ENCODE data around the gene ATP5PO. TPM values are rescaled to one million over a fixed set of nuclear protein-coding genes. Genes with fewer than 3 reads are reported as not detected.
"Not testable (repeated sequence)": the region's sequence is repeated elsewhere in the genome, so short reads cannot be mapped to it uniquely, and the experiment has no call there.

ATP5PO gene
- total and polyA plus RNA-seq, 2 donors (not counting 1 experiment from before 2014, with no cell fraction given), result 154 to 259 TPM

DNA sequence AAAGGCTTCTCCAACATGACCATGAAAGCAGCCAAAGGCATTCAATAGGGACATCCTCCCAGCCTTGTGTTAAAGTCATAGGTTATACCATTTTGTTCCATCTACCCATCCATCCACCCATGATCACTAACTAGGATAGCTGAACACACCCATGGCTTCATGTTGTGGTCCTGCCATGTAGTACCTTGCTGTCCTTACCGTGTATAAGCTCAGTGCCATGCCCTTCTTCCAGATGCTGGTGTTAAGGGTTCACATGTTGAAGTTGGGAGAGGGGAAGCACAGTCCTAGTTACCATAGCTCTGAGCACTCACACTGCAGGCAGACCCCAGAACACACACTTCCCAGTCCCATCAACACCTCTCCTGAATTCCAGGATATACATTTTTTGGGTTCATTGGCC is 51.5 kb downstream of the ATP5PO start:
- DNase-seq (ENCODE audit: low read depth in 2 of 2), result no peak
- H3K4me1 ChIP-seq (ENCODE audit: control insufficient read depth, extremely low read depth, insufficient read depth, low read length), result no peaks in the 10 kb centered on the region
- no peaks in the 10 kb centered on the region for H3K79me2 ChIP-seq (ENCODE audit: control insufficient read depth, insufficient read depth, low read length)
- no peaks in the 10 kb centered on the region for H4K20me1 ChIP-seq (ENCODE audit: control insufficient read depth, extremely low read depth, insufficient read depth, low read length)
- no peak overlapping the region for H3K4me2 ChIP-seq (ENCODE audit: extremely low read depth, insufficient read depth, low read length)
- H3K9me3 ChIP-seq (ENCODE audit: control insufficient read depth, insufficient read depth, low read depth, low read length), result no peaks in the 10 kb centered on the region
- no peaks in the 10 kb centered on the region for H3K36me3 ChIP-seq (ENCODE audit: control insufficient read depth, insufficient read depth, low read length)
- no peak for TF ChIP-seq CTCF (conservative IDR thresholded peaks at IDR 0.05 in 1 of 2, IDR thresholded peaks at IDR 0.05 in 1 of 2; ENCODE audit: low read depth in 1 of 2, low read length in 2 of 2)
- TF ChIP-seq EZH2 (IDR thresholded peaks at IDR 0.05; ENCODE audit: low read length, missing control alignments), result no peak
- H3K9ac ChIP-seq (ENCODE audit: insufficient read depth, low read length), result no peak overlapping the region
- H3K27me3 ChIP-seq (ENCODE audit: control insufficient read depth, insufficient read depth, low read length), result peaks cover 6% of the 10 kb centered on the region
- no peak overlapping the region for H3K4me3 ChIP-seq (replicated peaks in 1 of 4; ENCODE audit: control extremely low read depth in 1 of 4, insufficient read depth in 1 of 4, low read depth in 3 of 4, low read length in 4 of 4)
- H2AFZ ChIP-seq (ENCODE audit: low read length), result no peak overlapping the region
- H3K27ac ChIP-seq (ENCODE audit: insufficient read depth, low read length), result no peak overlapping the region

DNA sequence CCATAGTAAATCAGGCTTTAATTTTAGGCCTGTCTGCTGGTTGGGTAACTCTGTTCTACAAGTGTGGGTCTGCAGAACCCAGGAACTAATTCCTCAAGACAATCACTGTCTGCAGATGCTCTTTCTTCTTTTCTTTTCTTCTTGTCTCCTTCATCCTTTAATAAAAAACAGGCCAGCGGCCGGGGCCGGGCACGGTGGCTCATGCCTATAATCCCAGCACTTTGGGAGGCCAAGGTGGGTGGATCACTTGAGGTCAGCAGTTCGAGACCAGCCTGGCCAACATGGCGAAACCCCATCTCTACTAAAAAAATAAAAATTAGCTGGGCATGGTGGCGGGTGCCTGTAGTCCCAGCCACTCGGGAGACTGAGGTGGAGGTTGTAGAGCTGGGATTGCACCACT is 52.4 kb downstream of the ATP5PO start:
- not testable (repeated sequence) for H3K4me3 ChIP-seq (replicated peaks in 1 of 4; ENCODE audit: control extremely low read depth in 1 of 4, insufficient read depth in 1 of 4, low read depth in 3 of 4, low read length in 4 of 4)

DNA sequence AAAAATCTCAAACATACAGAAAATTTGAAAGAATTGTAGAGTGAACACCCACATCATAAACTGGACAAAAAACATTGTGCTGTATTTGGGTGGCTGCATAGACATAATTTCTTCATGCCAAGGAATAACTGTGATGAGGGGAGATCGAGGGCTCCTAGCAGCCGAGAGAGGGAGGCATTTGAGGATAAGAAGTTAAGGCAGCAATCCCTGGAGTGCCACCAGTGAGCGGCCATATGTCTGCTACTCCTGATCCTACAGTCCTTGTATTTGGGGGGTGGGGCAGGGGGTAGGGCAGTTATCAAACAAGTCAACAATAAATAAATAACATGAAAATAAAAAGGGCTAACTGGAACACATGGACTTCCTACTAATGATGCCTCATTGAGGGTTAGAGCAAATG is 54.5 kb downstream of the ATP5PO start:
- H3K27ac ChIP-seq (ENCODE audit: insufficient read depth, low read length), result no peak overlapping the region
- no peak overlapping the region for H3K4me3 ChIP-seq (replicated peaks in 1 of 4; ENCODE audit: control extremely low read depth in 1 of 4, insufficient read depth in 1 of 4, low read depth in 3 of 4, low read length in 4 of 4)
- DNase-seq (ENCODE audit: low read depth in 2 of 2), result no peak
- TF ChIP-seq CTCF (conservative IDR thresholded peaks at IDR 0.05 in 1 of 2, IDR thresholded peaks at IDR 0.05 in 1 of 2; ENCODE audit: low read depth in 1 of 2, low read length in 2 of 2) (no peak), EZH2 (IDR thresholded peaks at IDR 0.05; ENCODE audit: low read length, missing control alignments) (no peak)
- no peak overlapping the region for H3K9ac ChIP-seq (ENCODE audit: insufficient read depth, low read length)
- no peaks in the 10 kb centered on the region for H3K4me1 ChIP-seq (ENCODE audit: control insufficient read depth, extremely low read depth, insufficient read depth, low read length)
- H3K4me2 ChIP-seq (ENCODE audit: extremely low read depth, insufficient read depth, low read length), result no peak overlapping the region
- no peak overlapping the region for H2AFZ ChIP-seq (ENCODE audit: low read length)
- H3K36me3 ChIP-seq (ENCODE audit: control insufficient read depth, insufficient read depth, low read length), result no peaks in the 10 kb centered on the region
- H3K27me3 ChIP-seq (ENCODE audit: control insufficient read depth, insufficient read depth, low read length), result peaks cover 6% of the 10 kb centered on the region
- H3K9me3 ChIP-seq (ENCODE audit: control insufficient read depth, insufficient read depth, low read depth, low read length), result no peaks in the 10 kb centered on the region
- no peaks in the 10 kb centered on the region for H3K79me2 ChIP-seq (ENCODE audit: control insufficient read depth, insufficient read depth, low read length)
- H4K20me1 ChIP-seq (ENCODE audit: control insufficient read depth, extremely low read depth, insufficient read depth, low read length), result no peaks in the 10 kb centered on the region

More for the DNA sequence above, 52.4 kb downstream of the ATP5PO start:
- not testable (repeated sequence) for H4K20me1 ChIP-seq (ENCODE audit: control insufficient read depth, extremely low read depth, insufficient read depth, low read length); H2AFZ ChIP-seq (ENCODE audit: low read length); H3K79me2 ChIP-seq (ENCODE audit: control insufficient read depth, insufficient read depth, low read length); H3K9ac ChIP-seq (ENCODE audit: insufficient read depth, low read length); H3K27me3 ChIP-seq (ENCODE audit: control insufficient read depth, insufficient read depth, low read length); H3K36me3 ChIP-seq (ENCODE audit: control insufficient read depth, insufficient read depth, low read length); H3K27ac ChIP-seq (ENCODE audit: insufficient read depth, low read length); H3K4me1 ChIP-seq (ENCODE audit: control insufficient read depth, extremely low read depth, insufficient read depth, low read length); H3K9me3 ChIP-seq (ENCODE audit: control insufficient read depth, insufficient read depth, low read depth, low read length); DNase-seq (ENCODE audit: low read depth in 2 of 2); H3K4me2 ChIP-seq (ENCODE audit: extremely low read depth, insufficient read depth, low read length)

Measured in fibroblast of lung (primary cell).